ENCODE results near the gene ZNF396. TPM values are rescaled to one million over a fixed set of nuclear protein-coding genes. Genes with fewer than 3 reads are reported as not detected.

The ZNF396 gene
- total RNA-seq, 1 donor from 2014 or later, result 1.6 TPM

DNA sequence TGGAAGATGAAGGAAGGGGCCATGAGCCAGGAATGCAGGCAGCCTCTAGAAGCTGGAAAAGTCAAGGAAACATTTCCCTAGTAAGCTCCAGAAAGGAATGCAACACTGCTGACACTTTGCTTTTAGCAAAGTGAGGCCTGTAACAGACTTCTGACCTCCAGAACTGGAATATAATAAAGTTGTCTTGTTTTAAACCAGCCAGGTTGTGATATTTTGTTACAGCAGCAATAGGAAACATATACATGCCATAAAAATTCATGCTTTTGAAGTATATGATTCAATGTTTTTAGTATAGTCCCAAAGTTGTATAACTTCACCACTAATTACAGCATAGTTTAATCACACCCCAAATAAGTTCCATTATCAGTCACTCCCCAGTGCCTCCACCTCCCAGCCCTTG lies 15.2 kb upstream of the ZNF396 start:
- no peak for DNase-seq (ENCODE audit: low spot score in 2 of 2, unreplicated experiment in 2 of 2)
- Mint-ChIP-seq H3K4me3 (no peak overlapping the region), H3K36me3 (peaks cover 2% of the 10 kb centered on the region), H3K27me3 (ENCODE audit: low read depth) (peaks cover 15% of the 10 kb centered on the region), H3K9me3 (peaks cover 5% of the 10 kb centered on the region), H3K4me1 (no peaks in the 10 kb centered on the region), H3K27ac (no peak overlapping the region)
- TF ChIP-seq, protein P1, sequence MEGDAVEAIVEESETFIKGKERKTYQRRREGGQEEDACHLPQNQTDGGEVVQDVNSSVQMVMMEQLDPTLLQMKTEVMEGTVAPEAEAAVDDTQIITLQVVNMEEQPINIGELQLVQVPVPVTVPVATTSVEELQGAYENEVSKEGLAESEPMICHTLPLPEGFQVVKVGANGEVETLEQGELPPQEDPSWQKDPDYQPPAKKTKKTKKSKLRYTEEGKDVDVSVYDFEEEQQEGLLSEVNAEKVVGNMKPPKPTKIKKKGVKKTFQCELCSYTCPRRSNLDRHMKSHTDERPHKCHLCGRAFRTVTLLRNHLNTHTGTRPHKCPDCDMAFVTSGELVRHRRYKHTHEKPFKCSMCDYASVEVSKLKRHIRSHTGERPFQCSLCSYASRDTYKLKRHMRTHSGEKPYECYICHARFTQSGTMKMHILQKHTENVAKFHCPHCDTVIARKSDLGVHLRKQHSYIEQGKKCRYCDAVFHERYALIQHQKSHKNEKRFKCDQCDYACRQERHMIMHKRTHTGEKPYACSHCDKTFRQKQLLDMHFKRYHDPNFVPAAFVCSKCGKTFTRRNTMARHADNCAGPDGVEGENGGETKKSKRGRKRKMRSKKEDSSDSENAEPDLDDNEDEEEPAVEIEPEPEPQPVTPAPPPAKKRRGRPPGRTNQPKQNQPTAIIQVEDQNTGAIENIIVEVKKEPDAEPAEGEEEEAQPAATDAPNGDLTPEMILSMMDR (IDR thresholded peaks at IDR 0.05; ENCODE audit: unreplicated experiment), result no peak

DNA sequence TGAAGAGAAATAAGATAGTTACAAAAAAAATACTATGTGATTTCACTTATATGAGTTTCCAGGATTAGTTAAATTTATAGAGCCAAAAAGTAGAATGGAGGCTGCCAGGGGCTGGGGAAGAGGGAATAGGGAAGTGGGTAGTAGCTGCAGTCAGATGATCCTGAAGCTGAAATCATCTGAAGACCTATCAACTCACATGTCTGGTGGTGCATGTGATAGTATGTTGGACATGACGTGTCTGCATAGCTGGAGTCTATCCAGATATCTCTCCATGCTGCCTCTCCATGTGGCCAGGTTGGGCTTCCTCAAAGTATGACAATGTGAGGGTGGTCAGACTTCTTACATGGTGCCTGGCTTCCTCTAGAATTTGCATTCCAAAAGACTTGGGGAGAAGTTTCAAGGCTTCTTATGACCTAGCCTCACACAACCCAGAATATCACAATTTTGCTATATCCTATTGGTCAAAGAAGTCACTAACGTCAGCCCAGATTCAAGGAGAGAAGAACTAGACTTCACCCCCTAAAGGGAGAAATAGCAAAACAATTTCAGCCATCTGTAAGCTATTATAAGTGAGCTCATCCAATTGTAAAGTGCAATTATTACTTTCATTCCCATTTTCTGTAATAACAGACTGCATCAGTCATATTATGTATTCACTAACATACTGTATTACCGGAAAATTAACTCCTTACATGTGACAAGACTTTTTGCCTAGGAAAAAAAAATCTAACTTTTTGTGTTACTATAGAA lies 14.0 kb upstream of the ZNF396 start:
- TF ChIP-seq, protein P1 (IDR thresholded peaks at IDR 0.05; ENCODE audit: unreplicated experiment), result no peak
- H3K36me3 Mint-ChIP-seq, result peaks cover 2% of the 10 kb centered on the region
- H3K4me1 Mint-ChIP-seq, result no peaks in the 10 kb centered on the region
- peaks cover 17% of the 10 kb centered on the region for H3K27me3 Mint-ChIP-seq (ENCODE audit: low read depth)
- H3K9me3 Mint-ChIP-seq, result peaks cover 5% of the 10 kb centered on the region
- H3K4me3 Mint-ChIP-seq, result no peak overlapping the region
- no peak overlapping the region for H3K27ac Mint-ChIP-seq
- DNase-seq (ENCODE audit: low spot score in 2 of 2, unreplicated experiment in 2 of 2), result no peak

DNA sequence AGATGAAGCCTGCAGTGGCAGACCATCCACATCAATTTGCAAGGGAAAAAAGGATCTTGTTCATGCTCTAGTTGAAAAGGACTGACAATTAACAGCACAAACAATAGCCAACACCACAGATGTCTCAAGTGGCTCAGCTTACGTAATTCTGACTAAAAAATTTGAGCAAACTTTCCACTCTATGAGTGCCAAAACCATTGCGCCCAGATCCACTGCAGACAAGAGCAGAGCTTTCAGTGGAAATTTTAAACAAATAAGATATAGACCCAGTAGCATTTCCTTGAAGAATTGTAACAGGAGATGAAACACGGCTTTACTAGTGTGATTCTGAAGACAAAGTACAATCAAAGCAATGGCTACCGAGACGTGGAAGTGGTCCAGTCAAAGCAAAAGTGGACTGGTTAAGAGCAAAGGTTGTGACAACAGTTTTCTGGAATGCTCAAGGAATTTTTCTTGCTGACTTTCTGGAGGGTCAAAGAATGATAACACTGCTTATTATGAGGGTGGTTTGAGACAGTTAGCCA lies 12.0 kb upstream of the ZNF396 start:
- no peak overlapping the region for H3K27ac Mint-ChIP-seq
- H3K36me3 Mint-ChIP-seq, result peaks cover 2% of the 10 kb centered on the region
- H3K27me3 Mint-ChIP-seq (ENCODE audit: low read depth), result peaks cover 21% of the 10 kb centered on the region
- peaks cover 5% of the 10 kb centered on the region for H3K9me3 Mint-ChIP-seq
- TF ChIP-seq, protein P1 (IDR thresholded peaks at IDR 0.05; ENCODE audit: unreplicated experiment), result no peak
- H3K4me1 Mint-ChIP-seq, result no peaks in the 10 kb centered on the region
- DNase-seq (ENCODE audit: low spot score in 2 of 2, unreplicated experiment in 2 of 2), result no peak
- H3K4me3 Mint-ChIP-seq, result no peak overlapping the region

DNA sequence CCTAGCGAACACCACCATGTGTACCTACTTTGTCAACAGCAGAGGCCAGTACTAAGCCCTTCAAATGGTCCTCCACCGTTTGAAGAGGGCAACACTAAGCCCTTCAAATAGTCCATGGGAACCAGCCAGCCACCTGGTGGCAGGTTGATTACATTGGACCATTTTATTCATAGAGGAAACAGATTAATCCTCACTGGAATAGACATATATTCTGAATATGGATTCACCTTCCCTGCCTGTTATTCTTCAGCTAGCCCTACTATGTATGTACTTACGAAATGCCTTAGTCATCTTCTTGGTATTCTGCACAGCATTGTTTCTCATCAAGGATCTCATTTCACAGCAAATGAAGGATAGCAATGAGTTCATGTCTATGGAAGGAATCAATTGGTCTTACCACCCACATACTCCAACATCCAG lies 10.0 kb upstream of the ZNF396 start:
- DNase-seq (ENCODE audit: low spot score in 2 of 2, unreplicated experiment in 2 of 2), result no peak
- Mint-ChIP-seq H3K4me3 (no peak overlapping the region), H3K27ac (no peak overlapping the region), H3K36me3 (no peaks in the 10 kb centered on the region), H3K27me3 (ENCODE audit: low read depth) (peaks cover 23% of the 10 kb centered on the region), H3K4me1 (no peaks in the 10 kb centered on the region), H3K9me3 (peaks cover 3% of the 10 kb centered on the region)
- TF ChIP-seq, protein P1 (IDR thresholded peaks at IDR 0.05; ENCODE audit: unreplicated experiment), result no peak

DNA sequence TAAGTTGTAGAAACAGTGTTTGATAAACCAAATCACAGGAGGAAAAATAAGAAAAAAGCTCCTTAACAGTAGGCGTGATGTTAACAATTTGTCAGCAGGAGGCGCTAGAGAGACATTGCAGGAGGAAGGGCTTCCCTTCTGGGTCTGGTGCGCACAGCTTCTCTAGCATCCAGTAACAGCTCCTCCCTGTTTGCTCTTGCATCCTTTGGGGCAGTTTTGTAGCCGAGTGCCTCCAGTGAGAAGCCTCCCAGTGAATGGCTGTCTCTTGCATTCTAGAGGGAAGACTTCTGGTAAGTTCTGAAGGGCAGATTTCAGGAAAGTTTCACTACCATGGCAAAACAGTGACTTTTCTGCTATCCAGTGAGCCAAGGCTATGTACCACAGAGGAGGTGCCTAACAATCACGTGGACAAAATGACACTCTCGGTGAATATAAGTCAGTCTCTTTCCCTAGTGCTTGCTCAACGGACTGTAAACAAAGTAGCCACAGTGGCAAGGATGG lies 9.5 kb upstream of the ZNF396 start:
- peaks cover 23% of the 10 kb centered on the region for H3K27me3 Mint-ChIP-seq (ENCODE audit: low read depth)
- H3K9me3 Mint-ChIP-seq, result peaks cover 5% of the 10 kb centered on the region
- TF ChIP-seq, protein P1 (IDR thresholded peaks at IDR 0.05; ENCODE audit: unreplicated experiment), result peak; percentile 81
- no peak overlapping the region for H3K27ac Mint-ChIP-seq
- no peaks in the 10 kb centered on the region for H3K36me3 Mint-ChIP-seq
- H3K4me3 Mint-ChIP-seq, result no peak overlapping the region
- H3K4me1 Mint-ChIP-seq, result no peaks in the 10 kb centered on the region
- peak; percentile 37 to 63 for DNase-seq (ENCODE audit: low spot score in 2 of 2, unreplicated experiment in 2 of 2)
